SK-N-SH treated with all-trans-retinoic acid at 6 μM for 48 hours (cell line): Measurements from ENCODE around the gene GALNT12.

ENCODE experiments used
- ATAC-seq: fragments of 200-7000 bp; cut with Tn5 transposase; 3 replicates; pipeline ENCODE4 v1.9.1; 2020; ENCODE audit warnings: mild to moderate bottlenecking, moderate library complexity
- ARNTL ChIP-seq: fragments of 450-650 bp; formaldehyde crosslinking; IDR thresholded peaks from 2 replicates; pipeline ENCODE4 v1.5.0; 2020; ENCODE audit warnings: low read depth, mild to moderate bottlenecking, moderate library complexity, borderline replicate concordance
- BACH2 ChIP-seq: fragments of 250-450 bp; sonication (Bioruptor Pico); IDR thresholded peaks from 2 replicates; pipeline ENCODE4 v1.9.0; 2021; ENCODE audit warnings: mild to moderate bottlenecking, borderline replicate concordance
- CSDC2 ChIP-seq: fragments of 250-450 bp; sonication (Bioruptor Pico); IDR thresholded peaks from 2 replicates; pipeline ENCODE4 v1.5.0; 2020; ENCODE audit warnings: mild to moderate bottlenecking, moderate library complexity
- ESRRG ChIP-seq: fragments of 250-450 bp; sonication (Bioruptor Pico); IDR thresholded peaks from 2 replicates; pipeline ENCODE4 v1.6.1; 2021; ENCODE audit warnings: mild to moderate bottlenecking
- GLIS3 ChIP-seq: fragments of 250-450 bp; sonication (Bioruptor Pico); IDR thresholded peaks from 2 replicates; pipeline ENCODE4 v1.5.0; 2020; ENCODE audit warnings: mild to moderate bottlenecking, moderate library complexity
- OSR1 ChIP-seq: fragments of 250-450 bp; sonication (Bioruptor Pico); IDR thresholded peaks from 2 replicates; pipeline ENCODE4 v1.8.0; 2022; ENCODE audit warnings: moderate library complexity, mild to moderate bottlenecking, inconsistent platforms
- PPARA ChIP-seq: fragments of 250-450 bp; sonication (Bioruptor Pico); IDR thresholded peaks from 2 replicates; pipeline ENCODE4 v1.5.0; 2020; ENCODE audit warnings: mild to moderate bottlenecking, borderline replicate concordance
- RARB ChIP-seq: fragments of 250-450 bp; sonication (Bioruptor Pico); IDR thresholded peaks from 2 replicates; pipeline ENCODE4 v1.8.0; 2021; ENCODE audit warnings: mild to moderate bottlenecking, moderate library complexity
- SNAI2 ChIP-seq: fragments of 250-450 bp; sonication (Bioruptor Pico); IDR thresholded peaks from 2 replicates; pipeline ENCODE4 v1.5.0; 2020; ENCODE audit warnings: mild to moderate bottlenecking, moderate library complexity
- TCF4 ChIP-seq: fragments of 250-450 bp; sonication (Bioruptor Pico); IDR thresholded peaks from 2 replicates; pipeline ENCODE4 v1.8.0; 2021; ENCODE audit warnings: mild to moderate bottlenecking, moderate library complexity, borderline replicate concordance
- TOX ChIP-seq: fragments of 250-450 bp; sonication (Bioruptor Pico); IDR thresholded peaks from 2 replicates; pipeline ENCODE4 v1.8.0; 2021; ENCODE audit warnings: mild to moderate bottlenecking, moderate library complexity, borderline replicate concordance
- ZC3H10 ChIP-seq: fragments of 250-450 bp; sonication (Bioruptor Pico); IDR thresholded peaks from 2 replicates; pipeline ENCODE4 v1.5.1; 2021; ENCODE audit warnings: mild to moderate bottlenecking, moderate library complexity
- ZFP3 ChIP-seq: fragments of 250-450 bp; sonication (Bioruptor Pico); IDR thresholded peaks from 2 replicates; pipeline ENCODE4 v1.5.0; 2020; ENCODE audit warnings: mild to moderate bottlenecking, moderate library complexity
- ZFP30 ChIP-seq: fragments of 450-650 bp; formaldehyde crosslinking; IDR thresholded peaks from 2 replicates; pipeline ENCODE4 v1.5.0; 2022; ENCODE audit warnings: mild to moderate bottlenecking, moderate library complexity
- ZNF565 ChIP-seq: fragments of 450-650 bp; formaldehyde crosslinking; conservative IDR thresholded peaks from 2 replicates; pipeline ENCODE4 v1.5.0; 2020; ENCODE audit warnings: low read depth, mild to moderate bottlenecking, moderate library complexity
- ZNF70 ChIP-seq: fragments of 450-650 bp; formaldehyde crosslinking; IDR thresholded peaks from 2 replicates; pipeline ENCODE4 v1.5.0; 2020; ENCODE audit warnings: mild to moderate bottlenecking, moderate library complexity
- ZNF8 ChIP-seq: fragments of 450-650 bp; formaldehyde crosslinking; IDR thresholded peaks from 2 replicates; pipeline ENCODE4 v1.5.0; 2020; ENCODE audit warnings: mild to moderate bottlenecking, moderate library complexity
- TF ChIP-seq, protein P1 (sequence below): fragments of 250-450 bp; sonication (Bioruptor Pico); IDR thresholded peaks from 2 replicates; pipeline ENCODE4 v1.5.0; 2020; ENCODE audit warnings: mild to moderate bottlenecking, moderate library complexity
- TF ChIP-seq, protein P2 (sequence below): fragments of 250-450 bp; sonication (Bioruptor Pico); IDR thresholded peaks from 2 replicates; pipeline ENCODE4 v1.5.1; 2020; ENCODE audit warnings: low read depth, mild to moderate bottlenecking, moderate library complexity
- TF ChIP-seq, protein P3 (sequence below): fragments of 250-450 bp; sonication (Bioruptor Pico); IDR thresholded peaks from 2 replicates; pipeline ENCODE4 v1.5.1; 2021; ENCODE audit warnings: mild to moderate bottlenecking, moderate library complexity
- TF ChIP-seq, protein P4 (sequence below): fragments of 250-450 bp; sonication (Bioruptor Pico); IDR thresholded peaks from 2 replicates; pipeline ENCODE4 v1.8.0; 2020; ENCODE audit warnings: mild to moderate bottlenecking, moderate library complexity, borderline replicate concordance
- TF ChIP-seq, protein P5 (sequence below): fragments of 250-450 bp; sonication (Bioruptor Pico); IDR thresholded peaks from 2 replicates; pipeline ENCODE4 v1.8.0; 2021; ENCODE audit warnings: low read depth, mild to moderate bottlenecking, moderate library complexity, borderline replicate concordance

Gene GALNT12

DNA sequence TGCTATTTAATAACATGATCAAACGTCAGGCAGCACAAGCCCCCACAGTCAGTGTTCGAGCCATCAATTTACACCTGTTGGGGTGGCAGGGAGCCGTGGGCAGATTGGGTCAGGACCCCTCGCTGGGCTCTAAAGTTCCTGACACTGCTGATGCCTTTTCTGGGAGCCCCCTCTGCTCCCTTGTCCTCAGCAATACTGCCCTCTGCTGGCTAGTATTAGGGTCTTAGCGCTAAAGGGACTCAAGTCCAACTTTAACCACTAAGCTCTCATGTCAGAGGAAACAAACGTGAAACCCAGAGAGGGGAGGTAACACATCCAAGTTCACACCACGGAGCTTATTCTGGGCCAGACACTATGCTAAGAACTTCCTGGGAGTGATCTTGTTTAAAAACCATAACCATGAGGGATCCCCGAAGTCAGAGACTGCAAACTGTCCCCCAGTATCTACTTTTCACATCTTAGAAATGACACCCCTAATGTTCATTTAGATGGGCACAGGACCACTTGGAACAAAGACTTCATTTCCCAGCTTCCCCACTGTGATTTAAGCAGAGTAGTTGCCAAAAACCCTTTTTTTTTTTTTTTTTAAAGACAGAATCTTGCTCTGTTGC, 31.5 kb upstream of the GALNT12 start:
- no peak for TF ChIP-seq TCF4
- ATAC-seq: peak; percentile 88

DNA sequence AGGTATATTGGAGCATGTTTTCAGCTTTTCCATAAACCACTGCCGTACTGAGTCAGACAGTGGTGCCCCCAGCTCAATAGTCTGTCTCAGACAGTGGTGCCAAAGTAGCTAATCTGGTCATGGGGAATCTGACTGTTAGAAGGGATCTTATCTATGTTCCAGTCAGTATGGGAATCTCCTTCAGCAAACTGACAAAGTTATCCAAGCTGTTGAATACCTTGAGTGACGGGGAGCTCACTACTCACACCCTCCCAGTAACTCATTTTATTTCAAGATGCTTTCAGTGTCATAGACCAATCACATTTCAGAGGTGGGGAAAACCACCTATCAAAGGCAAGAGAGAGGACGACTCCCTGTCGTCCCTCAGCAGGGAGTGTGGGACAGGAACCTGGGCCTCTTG, 29.9 kb upstream of the GALNT12 start:
- ATAC-seq: no peak
- TF ChIP-seq RARB: no peak
- TF ChIP-seq BACH2: no peak
- no peak for TF ChIP-seq ZNF565

DNA sequence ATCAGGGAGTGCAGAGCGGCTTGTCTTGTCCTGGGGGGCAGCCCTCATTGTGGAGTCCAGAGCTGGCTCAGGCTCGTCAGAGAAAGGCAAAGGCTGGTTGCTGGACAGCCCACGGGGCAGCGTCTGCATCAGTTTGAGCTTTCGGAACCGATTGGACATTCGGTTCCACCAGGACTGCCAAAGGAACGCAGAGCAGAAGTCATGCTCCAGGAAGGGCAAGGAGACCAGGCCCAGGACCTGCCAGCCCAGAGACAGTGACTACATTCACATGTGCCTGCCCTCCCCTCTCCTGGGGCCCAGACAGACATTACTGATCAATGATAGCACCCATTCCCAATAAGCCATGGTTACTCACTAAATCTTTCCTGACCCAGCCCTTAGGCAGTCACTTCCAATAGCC, 29.2 kb upstream of the GALNT12 start:
- no peak for ATAC-seq

DNA sequence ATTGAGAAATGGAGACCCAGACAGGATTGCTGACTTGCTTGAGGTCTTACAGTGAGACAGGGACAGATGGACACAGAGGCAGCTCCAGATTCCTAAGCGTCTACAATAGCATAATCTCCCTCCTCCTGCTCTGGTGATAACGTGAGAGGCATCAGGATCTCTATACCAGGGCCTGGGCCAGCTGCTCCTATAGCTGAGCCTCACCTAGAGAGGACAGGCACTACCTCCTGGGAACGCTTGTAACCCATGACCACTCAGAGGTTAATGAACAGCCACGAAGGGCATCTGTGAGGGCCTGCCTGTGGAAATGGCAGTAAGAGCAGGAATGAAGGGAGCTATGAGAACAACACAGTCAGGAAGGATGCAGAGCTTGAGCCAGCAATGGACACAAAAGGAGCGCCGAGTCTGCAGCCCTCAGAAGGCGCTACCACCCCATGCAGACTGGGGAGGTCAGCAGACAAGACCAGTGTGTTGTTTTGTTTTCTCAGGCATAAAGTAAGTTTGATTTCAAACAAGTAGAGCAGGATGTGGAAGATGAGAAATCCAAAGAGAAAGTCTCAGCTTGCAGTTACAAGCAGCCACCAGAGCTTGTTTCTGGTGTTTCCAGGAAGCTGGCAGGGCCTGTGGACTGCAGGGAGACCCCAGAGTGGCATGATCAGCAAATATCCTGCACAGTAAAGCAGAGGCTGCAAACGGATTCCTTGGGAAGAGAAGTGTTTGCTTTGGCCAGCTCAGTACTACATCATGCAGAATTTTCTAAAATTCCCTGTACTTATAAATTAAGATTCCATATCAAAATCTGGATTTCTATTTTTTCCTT, 28.5 kb upstream of the GALNT12 start:
- ATAC-seq: no peak
- TF ChIP-seq OSR1 (CRISPR knock-in tag): no peak
- no peak for TF ChIP-seq TOX (CRISPR knock-in tag)
- no peak for TF ChIP-seq TCF4
- no peak for TF ChIP-seq BACH2
- TF ChIP-seq ESRRG: no peak
- TF ChIP-seq, protein P1, sequence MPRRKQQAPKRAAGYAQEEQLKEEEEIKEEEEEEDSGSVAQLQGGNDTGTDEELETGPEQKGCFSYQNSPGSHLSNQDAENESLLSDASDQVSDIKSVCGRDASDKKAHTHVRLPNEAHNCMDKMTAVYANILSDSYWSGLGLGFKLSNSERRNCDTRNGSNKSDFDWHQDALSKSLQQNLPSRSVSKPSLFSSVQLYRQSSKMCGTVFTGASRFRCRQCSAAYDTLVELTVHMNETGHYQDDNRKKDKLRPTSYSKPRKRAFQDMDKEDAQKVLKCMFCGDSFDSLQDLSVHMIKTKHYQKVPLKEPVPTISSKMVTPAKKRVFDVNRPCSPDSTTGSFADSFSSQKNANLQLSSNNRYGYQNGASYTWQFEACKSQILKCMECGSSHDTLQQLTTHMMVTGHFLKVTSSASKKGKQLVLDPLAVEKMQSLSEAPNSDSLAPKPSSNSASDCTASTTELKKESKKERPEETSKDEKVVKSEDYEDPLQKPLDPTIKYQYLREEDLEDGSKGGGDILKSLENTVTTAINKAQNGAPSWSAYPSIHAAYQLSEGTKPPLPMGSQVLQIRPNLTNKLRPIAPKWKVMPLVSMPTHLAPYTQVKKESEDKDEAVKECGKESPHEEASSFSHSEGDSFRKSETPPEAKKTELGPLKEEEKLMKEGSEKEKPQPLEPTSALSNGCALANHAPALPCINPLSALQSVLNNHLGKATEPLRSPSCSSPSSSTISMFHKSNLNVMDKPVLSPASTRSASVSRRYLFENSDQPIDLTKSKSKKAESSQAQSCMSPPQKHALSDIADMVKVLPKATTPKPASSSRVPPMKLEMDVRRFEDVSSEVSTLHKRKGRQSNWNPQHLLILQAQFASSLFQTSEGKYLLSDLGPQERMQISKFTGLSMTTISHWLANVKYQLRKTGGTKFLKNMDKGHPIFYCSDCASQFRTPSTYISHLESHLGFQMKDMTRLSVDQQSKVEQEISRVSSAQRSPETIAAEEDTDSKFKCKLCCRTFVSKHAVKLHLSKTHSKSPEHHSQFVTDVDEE: no peak
- TF ChIP-seq, protein P2, sequence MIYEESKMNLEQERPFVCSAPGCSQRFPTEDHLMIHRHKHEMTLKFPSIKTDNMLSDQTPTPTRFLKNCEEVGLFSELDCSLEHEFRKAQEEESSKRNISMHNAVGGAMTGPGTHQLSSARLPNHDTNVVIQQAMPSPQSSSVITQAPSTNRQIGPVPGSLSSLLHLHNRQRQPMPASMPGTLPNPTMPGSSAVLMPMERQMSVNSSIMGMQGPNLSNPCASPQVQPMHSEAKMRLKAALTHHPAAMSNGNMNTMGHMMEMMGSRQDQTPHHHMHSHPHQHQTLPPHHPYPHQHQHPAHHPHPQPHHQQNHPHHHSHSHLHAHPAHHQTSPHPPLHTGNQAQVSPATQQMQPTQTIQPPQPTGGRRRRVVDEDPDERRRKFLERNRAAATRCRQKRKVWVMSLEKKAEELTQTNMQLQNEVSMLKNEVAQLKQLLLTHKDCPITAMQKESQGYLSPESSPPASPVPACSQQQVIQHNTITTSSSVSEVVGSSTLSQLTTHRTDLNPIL (CRISPR knock-in tag): no peak
- TF ChIP-seq ARNTL (CRISPR knock-in tag): no peak
- no peak for TF ChIP-seq ZNF8
- TF ChIP-seq ZFP30 (CRISPR knock-in tag): no peak
- TF ChIP-seq ZFP3 (CRISPR knock-in tag): no peak
- no peak for TF ChIP-seq ZNF70 (CRISPR knock-in tag)
- TF ChIP-seq, protein P3, sequence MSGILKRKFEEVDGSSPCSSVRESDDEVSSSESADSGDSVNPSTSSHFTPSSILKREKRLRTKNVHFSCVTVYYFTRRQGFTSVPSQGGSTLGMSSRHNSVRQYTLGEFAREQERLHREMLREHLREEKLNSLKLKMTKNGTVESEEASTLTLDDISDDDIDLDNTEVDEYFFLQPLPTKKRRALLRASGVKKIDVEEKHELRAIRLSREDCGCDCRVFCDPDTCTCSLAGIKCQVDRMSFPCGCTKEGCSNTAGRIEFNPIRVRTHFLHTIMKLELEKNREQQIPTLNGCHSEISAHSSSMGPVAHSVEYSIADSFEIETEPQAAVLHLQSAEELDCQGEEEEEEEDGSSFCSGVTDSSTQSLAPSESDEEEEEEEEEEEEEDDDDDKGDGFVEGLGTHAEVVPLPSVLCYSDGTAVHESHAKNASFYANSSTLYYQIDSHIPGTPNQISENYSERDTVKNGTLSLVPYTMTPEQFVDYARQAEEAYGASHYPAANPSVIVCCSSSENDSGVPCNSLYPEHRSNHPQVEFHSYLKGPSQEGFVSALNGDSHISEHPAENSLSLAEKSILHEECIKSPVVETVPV (CRISPR knock-in tag): no peak
- TF ChIP-seq CSDC2 (CRISPR knock-in tag): no peak
- no peak for TF ChIP-seq ZC3H10 (CRISPR knock-in tag)
- TF ChIP-seq, protein P4, sequence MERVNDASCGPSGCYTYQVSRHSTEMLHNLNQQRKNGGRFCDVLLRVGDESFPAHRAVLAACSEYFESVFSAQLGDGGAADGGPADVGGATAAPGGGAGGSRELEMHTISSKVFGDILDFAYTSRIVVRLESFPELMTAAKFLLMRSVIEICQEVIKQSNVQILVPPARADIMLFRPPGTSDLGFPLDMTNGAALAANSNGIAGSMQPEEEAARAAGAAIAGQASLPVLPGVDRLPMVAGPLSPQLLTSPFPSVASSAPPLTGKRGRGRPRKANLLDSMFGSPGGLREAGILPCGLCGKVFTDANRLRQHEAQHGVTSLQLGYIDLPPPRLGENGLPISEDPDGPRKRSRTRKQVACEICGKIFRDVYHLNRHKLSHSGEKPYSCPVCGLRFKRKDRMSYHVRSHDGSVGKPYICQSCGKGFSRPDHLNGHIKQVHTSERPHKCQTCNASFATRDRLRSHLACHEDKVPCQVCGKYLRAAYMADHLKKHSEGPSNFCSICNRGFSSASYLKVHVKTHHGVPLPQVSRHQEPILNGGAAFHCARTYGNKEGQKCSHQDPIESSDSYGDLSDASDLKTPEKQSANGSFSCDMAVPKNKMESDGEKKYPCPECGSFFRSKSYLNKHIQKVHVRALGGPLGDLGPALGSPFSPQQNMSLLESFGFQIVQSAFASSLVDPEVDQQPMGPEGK (CRISPR knock-in tag): no peak
- no peak for TF ChIP-seq SNAI2
- TF ChIP-seq, protein P5, sequence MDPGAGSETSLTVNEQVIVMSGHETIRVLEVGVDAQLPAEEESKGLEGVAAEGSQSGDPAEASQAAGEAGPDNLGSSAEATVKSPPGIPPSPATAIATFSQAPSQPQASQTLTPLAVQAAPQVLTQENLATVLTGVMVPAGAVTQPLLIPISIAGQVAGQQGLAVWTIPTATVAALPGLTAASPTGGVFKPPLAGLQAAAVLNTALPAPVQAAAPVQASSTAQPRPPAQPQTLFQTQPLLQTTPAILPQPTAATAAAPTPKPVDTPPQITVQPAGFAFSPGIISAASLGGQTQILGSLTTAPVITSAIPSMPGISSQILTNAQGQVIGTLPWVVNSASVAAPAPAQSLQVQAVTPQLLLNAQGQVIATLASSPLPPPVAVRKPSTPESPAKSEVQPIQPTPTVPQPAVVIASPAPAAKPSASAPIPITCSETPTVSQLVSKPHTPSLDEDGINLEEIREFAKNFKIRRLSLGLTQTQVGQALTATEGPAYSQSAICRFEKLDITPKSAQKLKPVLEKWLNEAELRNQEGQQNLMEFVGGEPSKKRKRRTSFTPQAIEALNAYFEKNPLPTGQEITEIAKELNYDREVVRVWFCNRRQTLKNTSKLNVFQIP (CRISPR knock-in tag): no peak
- no peak for TF ChIP-seq PPARA
- no peak for TF ChIP-seq GLIS3 (CRISPR knock-in tag)
- TF ChIP-seq, all 23 proteins: peak for 0

More for the DNA sequence above, 29.2 kb upstream of the GALNT12 start:
- TF ChIP-seq ZC3H10 (CRISPR knock-in tag) (no peak), RARB (no peak)
- TF ChIP-seq, protein P2 (CRISPR knock-in tag): no peak
